ENCODE data around the gene STK32C.

The STK32C gene

DNA sequence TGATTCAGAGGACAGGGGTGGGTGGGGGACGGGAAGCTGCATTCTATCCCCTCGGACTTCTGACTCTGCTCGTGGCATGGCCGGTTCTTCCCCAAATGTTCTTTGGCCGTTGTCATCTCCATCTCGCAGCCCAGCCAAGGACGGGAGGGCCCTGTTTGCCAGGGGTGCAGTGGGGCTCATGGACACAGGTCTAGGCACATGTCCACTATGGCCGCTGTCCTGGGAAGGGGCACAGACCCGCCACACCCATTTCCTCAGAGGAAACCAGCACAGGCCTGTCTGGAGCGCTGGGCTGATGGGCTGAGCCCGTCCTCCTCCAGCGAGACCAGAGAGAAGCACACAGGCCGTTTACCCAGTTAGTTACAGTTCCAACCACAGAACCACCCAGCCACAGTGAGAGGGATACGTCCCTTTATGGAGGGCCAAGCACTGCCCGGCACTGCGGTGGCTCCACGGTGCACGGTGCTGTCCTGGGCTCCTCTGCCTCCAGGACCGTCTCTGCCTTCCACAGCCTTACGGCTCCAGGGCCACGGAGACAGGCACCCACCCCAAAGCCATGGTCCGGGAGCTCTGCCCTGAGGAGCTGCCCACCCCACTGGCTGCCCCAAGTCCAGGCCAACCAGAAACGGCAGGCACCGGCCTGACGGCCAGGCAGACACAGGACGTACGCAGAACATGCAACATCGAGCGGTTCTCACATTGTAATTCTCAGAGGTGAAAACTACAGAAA lies 100.8 kb downstream of the STK32C start:
- DNase-seq = no peak

DNA sequence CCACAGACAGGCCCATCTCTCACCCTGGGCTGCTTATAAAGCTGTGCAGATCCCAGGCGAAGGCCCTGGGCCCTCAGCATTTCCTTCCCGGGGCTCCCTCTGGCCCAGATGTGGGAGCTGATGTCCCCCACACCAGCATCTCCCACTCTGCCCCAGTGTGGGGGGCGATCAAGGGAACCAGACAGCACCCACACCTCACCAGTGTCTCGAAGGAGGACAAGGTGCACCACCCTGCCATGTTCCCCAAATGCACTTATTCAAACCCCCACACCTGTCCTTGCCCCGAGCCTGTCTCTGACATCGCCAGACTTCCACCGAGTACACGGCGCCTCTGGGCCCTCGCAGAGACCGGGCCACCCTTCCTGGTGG lies 101.4 kb downstream of the STK32C start:
- DNase-seq = no peak

DNA sequence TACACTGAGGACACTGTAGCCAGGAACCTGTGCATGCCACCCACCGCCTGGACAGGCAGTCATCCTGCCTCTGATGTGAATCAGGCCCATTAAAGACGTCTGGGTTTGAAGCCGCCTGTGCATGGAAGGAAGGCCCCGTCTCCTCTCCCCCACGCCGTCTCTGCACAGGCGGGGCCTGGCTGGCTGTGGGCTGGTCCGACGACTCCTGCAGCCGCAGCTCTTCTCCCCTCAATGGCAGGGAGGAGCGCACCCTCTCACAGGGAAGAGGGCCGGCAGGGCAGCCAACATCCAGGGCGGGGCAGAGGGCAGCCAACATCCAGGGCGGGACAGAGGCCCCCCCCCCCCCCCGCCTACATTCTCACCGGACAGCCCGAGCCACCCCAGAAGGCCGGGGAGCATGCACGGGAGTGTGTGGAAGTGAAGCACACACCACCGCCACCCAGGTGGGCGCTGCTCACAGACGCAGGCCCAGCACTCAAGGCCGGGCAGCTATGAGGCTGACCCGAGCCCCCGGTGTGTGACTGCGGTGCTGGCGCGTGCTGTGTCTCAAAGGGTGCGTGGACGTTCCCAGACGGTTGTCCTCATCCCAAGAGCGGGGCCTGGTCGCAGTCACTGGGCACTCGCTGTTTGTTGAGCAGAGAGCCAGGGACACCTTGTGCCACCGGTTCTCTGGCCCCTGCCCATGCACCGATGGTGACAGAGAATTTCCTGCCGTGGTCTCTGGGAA lies 101.9 kb downstream of the STK32C start:
- no peak for DNase-seq

DNA sequence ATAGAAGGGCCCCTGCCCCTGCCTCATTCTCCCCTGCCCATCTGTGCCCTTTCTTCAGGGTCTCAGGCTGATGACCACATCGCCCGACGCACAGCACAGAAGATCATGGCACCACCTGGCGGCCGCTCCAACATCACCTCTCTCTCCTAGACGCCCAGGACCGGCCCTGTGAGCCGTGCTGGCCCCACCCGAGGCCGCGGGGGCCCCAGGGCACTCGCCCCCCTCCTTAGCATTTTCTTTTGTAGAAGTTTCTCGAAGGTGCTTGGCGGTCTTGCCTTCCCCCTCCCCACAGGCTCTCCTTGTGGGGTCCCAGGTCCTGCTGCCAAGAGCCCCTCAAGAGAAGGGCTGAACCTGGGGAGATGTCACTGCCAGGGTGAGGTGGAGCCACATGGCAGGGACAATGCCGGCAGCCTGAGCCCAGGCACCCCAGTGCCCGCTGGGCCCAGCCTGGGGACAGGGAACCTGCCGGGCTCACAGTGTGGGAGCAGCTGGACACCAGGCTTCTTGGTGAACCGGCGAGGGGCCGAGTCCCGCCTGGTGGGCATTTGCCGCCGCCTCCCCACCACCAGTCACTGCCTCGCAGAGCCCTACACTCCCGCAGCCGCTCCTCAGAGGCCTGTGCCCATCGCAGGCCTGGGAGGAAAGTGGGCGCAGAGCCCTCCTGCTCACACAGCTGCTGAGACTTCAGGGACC lies 102.8 kb downstream of the STK32C start:
- peak; percentile 27 for DNase-seq

DNA sequence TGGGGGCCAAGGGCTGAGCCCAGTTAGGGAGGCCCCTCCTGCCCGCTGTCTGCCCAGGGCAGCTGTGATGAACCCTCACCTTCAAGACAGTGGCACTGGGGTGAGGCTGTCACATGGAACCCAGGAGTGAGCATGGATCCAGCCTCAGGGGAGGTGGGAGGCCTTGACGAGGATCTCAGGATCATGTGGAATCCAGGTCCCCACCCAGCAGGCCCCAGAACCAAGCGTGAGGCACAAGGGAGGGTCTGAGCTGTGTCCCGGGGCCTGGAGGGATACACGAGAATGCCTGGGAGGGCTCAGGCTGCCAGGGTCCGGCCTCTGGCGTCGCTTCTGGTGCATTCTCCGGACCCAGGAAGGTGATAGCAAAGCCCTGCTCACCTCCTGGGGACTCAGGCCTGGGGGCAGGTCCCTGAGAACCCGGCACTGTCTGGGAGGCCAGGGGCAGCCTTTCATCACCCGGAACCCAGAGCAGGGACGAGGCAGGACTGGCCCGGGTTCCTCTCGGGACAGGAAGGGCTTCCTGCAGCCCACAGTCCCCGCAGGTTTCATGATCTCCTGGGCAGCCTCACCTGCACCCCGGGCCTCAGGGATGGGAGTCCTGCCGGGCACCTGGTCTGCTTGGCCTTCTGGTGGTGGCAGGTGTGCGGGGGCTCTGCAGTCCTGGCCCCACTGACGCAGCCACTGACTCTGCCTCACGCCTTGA lies 103.5 kb downstream of the STK32C start:
- DNase-seq = no peak

DNA sequence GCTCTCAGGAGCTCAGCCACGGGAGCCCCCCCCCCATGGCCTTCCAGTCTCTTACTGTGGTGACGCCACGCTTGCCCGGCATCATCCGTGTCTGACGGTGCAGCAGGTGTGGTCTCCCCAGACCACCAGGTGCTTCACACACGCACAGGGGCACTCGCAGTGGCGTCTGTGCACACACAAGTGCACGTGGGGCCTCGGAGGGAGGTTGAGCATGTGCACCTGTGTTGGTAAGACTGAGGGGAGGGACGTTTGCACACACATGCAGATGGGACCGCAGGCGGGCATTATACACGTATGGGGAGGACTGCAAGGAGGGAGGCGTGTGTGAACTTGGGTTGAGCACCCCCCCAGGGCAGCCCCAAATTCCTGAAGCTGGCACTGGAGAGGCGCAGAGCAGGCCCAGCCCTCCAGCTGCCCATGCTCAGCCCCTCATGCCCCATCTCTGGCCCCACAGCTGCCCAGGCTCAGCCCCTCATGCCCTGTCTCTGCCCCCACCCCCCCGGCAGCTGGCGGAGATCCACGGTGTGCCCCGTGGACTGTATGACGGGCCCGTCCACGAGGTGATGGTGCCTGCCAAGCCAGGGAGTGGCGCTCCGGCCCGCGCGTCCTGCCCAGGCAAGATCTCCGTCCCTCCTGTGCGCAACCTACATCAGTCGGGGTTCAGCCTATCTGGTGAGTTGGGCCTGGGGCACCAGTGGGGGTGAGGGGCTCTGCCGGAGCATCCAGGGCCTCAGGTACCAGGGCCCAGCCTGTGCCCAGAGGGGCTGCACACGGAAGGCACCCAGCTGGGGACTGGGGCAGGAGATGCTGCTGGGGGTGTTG lies 104.3 kb downstream of the STK32C start:
- no peak for DNase-seq

DNA sequence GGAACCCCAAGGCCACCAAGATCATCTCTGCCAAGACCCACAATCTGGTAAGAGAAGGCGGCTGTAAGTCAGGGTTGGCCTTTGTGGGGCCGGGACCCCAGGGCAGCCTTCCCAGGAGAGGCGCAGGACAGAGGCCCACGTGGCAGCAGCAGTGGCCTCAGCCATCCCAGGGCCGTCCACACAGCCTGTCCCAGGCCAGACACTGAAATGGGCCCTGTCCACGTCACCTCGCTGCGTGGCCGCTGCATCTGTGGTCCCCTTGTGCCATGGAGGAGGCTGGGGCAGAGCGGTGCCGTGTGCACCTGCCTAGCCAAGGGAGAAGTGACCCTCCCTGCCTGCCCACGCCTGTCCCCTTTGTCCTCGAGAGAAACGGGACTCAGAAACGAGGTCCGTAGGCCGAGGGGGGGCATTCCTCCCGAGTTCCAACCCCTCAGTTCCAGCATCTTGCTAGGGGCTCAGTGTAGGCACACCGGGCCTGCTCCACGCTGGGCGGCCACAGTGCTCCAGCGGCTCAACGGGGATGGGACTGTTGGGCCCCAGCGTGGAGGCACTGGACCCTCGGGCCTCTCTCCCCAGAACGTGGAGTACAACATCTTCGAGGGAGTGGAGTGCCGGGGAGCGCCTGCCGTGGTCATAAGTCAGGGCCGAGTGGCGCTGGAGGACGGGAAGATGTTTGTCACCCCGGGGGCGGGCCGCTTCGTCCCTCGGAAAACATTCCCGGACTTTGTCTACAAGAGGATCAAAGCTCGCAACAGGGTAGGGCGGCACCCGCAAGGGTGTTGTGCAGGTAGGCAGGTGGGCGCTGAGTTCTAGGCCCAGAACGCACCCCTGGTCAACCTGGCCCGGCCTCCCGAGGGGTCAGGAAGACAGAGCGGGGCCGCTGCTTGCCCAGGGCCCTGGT lies 105.4 kb downstream of the STK32C start:
- no peak for DNase-seq

DNA sequence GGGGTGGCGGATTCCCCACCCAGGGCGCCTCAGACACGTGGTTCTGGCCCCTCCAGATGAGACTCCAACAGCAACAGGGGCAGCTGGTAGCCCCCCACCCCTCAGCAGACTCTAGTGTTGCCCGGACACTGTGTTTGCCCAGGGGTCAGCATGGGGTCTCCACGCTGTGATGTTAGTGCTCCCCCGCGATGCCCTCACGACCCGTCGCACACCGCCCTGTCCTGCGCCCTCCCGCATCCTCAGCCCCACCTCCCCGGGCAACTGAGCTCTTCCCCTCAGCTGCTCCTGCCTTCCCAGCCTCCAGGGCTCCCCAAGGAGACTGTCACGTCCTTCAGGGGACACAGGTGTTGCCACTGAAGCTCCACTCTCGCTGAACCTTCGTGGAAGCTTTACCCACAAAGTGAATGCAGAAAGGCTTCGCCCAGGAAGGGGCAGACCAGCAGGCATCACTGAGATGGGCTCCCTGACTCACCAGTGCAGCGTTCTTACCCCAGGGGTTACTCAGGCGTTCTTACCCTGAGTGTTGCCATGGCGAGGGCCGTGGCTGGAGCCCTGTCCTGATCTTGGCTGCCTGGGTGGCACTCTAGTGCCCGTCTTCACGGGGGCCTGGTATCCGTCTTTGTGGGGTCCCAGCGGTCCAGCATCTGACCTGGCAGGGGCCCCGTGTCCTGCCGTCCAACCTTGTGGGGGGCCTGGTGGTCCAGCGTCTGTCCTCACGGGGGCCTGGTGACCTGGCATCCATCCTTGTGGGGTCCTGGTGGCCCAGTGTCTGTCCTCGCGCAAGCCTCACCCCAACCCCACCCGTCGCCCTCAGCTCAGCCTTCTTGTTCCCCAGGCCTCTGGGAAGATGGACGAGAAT lies 106.4 kb downstream of the STK32C start:
- no peak for DNase-seq

DNA sequence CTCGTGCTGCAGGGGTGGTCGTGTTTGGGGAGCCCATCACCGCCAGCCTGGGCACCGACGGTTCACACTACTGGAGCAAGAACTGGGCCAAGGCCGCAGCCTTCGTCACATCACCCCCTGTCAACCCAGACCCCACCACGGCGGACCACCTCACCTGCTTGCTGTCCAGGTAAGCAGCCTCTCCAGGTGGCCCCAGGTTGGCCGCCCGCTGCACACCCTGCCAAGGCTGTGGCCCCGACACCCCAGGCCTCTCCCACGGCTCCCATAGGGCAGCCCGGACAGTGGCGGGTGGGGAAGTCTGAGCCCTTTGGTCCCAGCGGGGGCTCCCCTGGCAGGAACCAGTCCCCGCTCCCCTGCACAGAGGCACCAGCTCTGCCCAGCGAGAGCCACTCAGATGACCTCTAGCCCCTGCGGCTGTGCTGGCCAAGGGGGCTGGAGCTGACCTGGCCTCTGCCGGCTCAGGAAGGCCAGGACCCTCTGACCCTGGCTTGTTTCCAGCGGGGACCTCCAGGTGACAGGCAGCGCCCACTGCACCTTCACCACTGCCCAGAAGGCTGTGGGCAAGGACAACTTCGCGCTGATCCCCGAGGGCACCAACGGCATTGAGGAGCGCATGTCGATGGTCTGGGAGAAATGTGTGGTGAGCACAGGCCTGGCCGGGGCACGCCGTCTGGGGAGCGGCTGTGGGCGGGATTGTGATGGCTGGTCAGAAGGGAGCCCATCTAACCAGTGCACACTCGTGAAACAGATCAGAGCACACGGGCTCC lies 107.2 kb downstream of the STK32C start:
- no peak for DNase-seq

DNA sequence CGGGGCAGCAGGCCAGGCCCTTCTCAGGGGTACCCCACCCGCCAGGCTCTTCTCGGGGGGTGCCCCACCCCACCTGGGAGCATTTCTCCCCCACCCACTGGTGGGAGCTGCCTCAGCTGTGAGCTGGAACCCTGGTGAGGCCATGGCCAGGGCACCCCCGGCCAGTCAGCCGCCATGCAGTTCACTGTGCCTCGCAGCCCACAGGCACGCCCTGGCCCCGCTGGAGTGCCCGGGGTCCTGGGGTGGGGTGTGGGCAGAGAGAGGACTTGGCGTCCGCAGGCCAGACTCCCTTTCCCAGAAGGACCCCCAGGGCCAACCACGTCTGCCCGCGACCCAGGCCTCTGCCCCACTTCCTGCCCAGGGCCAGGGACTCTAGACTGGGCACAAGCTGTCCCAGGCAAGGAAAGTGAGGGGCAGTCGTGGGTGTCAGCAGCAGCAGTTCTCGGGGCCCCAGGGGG lies 107.9 kb downstream of the STK32C start:
- no peak for DNase-seq

DNA sequence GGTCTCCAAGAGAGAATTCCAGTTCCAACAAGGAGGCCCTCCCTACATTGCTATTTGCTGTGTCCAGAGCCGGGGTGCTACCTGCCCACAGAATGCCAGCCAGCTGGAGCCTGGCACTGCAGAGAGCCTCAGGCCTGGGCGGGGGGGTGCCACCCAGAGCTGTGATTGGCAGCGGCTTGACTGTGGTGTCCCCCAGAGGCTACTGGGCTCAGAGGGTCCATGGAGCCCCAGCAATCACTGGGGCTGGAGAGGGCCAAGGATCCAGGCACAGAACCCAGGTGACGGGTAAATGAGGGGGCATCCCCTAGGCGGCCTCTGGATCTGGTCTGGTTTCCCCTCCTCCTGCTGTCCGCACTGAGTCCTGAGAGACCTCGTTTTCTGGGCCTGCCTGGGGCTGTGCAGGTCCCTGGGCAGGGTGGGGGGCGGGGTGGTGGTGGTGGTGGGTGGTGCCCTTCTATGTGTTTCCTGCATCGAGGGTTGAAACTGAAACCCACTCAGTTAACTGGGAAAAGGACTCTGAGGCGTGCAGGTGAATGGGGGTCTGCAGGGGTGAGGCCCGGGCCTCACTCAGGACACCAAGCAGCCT lies 108.4 kb downstream of the STK32C start:
- DNase-seq = no peak

DNA sequence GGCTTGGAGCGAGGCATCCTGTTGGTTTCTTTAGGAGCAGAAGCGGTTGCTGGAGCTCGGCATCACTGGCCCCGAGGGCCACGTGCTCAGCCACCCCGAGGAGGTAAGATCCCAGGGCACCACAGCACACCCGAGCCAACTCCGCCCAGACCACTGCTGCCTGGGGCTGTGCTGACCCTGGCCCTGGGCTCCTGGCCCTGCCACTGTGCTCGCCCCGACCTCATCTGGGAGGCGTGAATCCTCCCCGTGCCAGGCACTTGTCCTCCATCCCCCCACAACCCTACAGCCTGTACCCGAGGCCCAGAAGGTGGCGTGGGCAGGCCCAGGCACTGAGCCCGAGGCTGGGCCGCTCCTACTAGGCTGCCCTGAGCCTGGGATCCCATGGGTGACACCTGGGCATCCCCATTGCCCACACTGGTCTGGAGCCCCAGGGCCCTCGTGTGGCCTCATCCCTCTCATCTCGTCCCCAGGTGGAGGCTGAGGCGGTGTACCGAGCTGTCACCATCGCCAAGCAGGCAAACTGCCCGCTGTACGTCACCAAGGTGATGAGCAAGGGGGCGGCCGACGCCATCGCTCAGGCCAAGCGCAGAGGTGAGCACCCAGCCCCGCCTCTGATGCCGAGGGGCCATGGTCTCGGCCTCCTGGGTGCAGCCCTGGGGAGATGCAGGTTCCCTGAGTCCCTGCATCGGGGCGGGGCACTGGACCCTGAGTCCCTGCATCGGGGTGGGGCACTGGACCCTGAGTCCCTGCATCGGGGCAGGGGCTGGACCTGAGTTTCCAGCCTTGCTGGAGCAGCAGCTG lies 109.2 kb downstream of the STK32C start:
- DNase-seq = no peak

DNA sequence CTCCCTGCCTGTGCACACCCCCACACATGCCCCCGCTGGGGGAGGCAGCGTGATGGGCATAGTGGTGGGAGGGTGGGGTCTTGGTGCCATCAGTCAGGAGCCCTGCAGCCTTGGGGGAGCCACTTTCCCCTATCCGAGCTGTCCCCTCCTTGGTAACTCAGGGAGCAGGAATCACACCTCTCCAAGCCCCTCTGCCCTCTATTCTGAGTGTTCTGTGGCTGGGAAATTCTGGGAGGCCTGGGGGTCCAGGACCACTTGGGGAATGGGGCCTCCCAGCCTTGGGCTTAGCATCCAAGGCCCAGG lies 109.7 kb downstream of the STK32C start:
- no peak for DNase-seq

DNA sequence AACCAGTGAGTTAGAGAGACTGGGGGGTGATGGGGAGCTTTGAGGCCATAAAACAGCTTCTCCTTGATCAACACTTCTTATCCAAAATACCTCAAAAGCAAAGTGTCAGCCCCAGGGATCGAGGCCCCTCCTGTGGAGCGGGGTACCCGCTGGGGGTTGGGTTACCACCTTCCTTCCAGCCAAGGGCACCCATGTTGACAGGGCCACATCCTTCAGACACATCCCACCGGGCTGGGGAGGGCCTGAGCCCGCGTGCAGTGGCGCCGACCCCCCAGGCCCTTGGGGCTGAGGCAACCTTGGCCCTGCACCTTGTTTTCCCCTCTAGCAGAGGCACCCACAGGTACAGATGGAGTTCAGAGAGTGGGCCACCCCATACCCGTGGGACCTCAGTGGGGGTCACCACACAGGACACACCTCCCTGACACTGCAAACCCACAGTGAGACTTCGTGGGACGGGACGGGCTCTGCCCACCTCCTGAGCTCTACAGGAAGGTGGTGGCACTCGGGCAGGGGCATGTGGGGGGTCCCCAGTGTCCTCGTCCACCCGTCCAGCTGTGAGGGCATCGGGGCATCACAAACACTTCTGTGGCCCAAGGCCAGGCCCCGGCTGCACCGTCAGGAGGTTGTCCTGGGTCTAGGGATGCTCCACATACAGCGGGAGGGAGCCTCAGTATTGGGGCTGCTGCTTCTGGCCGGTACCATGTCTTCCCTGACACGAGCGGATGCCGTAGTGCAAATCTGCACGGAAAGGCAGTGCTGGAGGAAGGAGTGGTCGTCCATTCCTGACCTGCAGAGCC lies 110.3 kb downstream of the STK32C start:
- no peak for DNase-seq

DNA sequence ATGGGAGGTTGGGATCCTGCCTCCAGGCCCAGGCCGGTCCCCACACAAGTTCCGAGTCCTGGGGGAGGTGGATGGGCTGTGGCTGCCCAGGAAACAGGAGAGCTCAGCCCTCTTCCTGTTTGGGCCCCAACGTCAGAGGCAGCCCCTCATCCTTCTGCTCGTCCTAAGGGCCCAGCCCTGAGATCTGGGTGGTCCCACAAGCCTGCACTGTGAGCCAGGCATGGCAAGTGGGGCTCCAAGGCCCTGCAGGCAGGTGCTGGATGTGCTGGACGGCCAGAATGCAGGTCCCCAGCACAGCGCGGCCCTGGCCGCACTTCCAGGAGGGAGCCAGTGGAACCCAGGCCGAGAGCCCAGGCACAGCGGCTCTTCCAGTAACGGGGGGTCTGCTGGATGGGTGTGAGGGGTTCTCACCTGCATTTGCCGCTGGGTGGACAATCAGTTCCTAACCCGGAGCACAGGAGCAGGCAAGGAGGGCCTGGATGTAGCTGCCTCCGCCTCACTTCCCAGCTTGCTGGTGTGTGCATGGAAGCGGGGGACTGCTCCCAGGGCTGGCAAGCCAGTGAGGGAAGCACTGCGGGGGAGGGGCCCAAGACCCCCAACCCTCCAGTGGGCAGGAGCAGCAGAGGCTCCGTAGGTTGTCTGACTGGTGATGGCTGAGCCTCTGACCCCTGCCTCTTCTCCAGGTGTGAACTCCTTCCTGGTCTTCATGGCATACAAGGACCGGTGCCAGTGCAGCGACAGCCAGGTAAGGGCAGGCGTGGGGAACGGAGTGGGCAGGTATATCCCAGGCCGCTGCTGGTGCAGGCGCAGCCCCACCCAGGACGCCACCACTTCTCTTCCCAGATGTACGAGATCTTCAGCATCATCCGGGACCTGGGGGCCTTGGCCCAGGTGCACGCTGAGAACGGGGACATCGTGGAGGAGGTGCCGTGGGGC lies 111.3 kb downstream of the STK32C start:
- no peak for DNase-seq

DNA sequence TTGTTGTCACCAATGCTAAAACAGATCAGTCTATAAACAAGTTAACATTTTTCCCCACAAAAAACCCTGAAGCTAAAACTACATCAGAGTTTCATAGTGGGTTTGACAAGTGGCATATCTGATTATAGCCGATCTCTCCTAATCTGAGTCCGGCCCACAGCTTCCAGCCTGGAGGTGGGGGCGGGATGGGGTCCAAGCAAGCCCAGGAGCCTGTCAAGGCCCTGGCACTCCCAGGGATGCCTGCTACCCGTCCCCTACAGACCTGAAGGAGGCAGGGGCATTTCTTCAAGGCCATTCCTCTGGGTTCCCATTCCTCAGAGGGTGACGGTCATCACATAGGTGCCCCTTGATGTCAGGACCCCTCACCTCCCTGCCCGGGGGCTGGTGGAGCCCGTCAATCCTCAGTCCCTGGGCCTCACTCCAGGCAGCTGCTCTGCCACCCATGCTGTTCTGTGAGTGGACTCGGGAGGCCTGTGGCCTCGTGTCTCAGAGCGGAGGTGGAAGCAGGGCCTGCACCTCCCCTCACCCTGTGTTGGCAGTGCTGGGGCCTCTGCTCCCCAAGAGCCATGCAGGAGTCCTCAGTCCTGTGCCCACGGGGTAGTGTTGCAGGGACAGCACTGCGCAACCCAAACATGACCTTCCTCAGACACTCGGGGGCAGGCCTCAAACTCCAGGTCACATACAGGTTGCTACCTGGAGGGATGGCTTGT lies 112.2 kb downstream of the STK32C start:
- no peak for DNase-seq

Data from RPMI8226 (cell line).